Caco-2 (cell line): Measurements from ENCODE around the gene PDE4D. TPM values are rescaled to one million over a fixed set of nuclear protein-coding genes. Genes with fewer than 3 reads are reported as not detected.

Source experiments
- BruUV-seq: library from RNA; stranded (reverse); fragments of 400-500 nt; replicated peaks from 2 replicates; lab custom pipeline; 2021; lab: Mats Ljungman, UMichigan
- CTCF ChIA-PET: fragments of 300-600 bp; sonication (Branson Sonifier 250); formaldehyde crosslinking; loops from one replicate; lab custom pipeline; 2022; ENCODE audit warnings: antibody characterized with exemption; lab: Charles Lee
- POLR2A ChIA-PET: fragments of 300-600 bp; sonication (Branson Sonifier 250); formaldehyde crosslinking; loops from one replicate; lab custom pipeline; 2022; ENCODE audit warnings: antibody characterized with exemption; lab: Charles Lee
- DNase-seq, 2 experiments: peaks; one replicate each; pipeline versions ENCODE4 v3.0.0 to v3.0.0-alpha.2; 2020 to 2022
- H3K27me3 ChIP-seq: replicated peaks from 2 replicates; pipeline ENCODE4 v1.6.0; 2011; ENCODE audit warnings: low read length; ENCODE audit not compliant: control insufficient read depth, insufficient read depth
- H3K36me3 ChIP-seq: 2 replicates; pipeline ENCODE4 v1.5.1; 2011; ENCODE audit warnings: low read length; ENCODE audit not compliant: control insufficient read depth, insufficient read depth
- H3K4me1 ChIP-seq: fragments of 250-450 bp; sonication (Bioruptor Pico); 2 replicates; pipeline ENCODE4 v1.5.1; 2020; ENCODE audit warnings: mild to moderate bottlenecking
- H3K4me3 ChIP-seq: 2 replicates; pipeline ENCODE4 v1.5.1; 2011; ENCODE audit warnings: low read depth, mild to moderate bottlenecking, control low read depth, low read length
- H3K9me3 ChIP-seq: fragments of 250-450 bp; sonication (Bioruptor Pico); 2 replicates; pipeline ENCODE4 v1.5.1; 2020; ENCODE audit warnings: mild to moderate bottlenecking, moderate library complexity
- H3K27ac Mint-ChIP-seq: one replicate; pipeline ENCODE4 v1.8.0; 2022; ENCODE audit warnings: mixed read lengths; ENCODE audit not compliant: unreplicated experiment
- H3K27me3 Mint-ChIP-seq: one replicate; pipeline ENCODE4 v1.8.0; 2022; ENCODE audit warnings: mixed read lengths; ENCODE audit not compliant: insufficient read depth, unreplicated experiment
- H3K36me3 Mint-ChIP-seq: one replicate; pipeline ENCODE4 v1.8.0; 2022; ENCODE audit warnings: mild to moderate bottlenecking, mixed read lengths; ENCODE audit not compliant: insufficient read depth, unreplicated experiment
- H3K4me1 Mint-ChIP-seq: one replicate; pipeline ENCODE4 v1.8.0; 2022; ENCODE audit warnings: low read depth, mixed read lengths; ENCODE audit not compliant: unreplicated experiment
- H3K4me3 Mint-ChIP-seq: one replicate; pipeline ENCODE4 v1.8.0; 2022; ENCODE audit warnings: mild to moderate bottlenecking, moderate library complexity, mixed read lengths; ENCODE audit not compliant: unreplicated experiment
- H3K9me3 Mint-ChIP-seq: one replicate; pipeline ENCODE4 v1.8.0; 2022; ENCODE audit warnings: mixed read lengths; ENCODE audit not compliant: unreplicated experiment
- CTCF ChIP-seq, 2 experiments: fragments of 200-600 bp in 1 of 2; IDR thresholded peaks; 1 replicate in 1 of 2; 2 replicates in 1 of 2; pipeline versions ENCODE4 v1.5.1 to v1.8.0; 2011 to 2022; ENCODE audit warnings: antibody characterized with exemption in 1 of 2, control low read depth in 1 of 2, inconsistent platforms in 1 of 2, low read depth in 1 of 2, low read length in 1 of 2, mild to moderate bottlenecking in 1 of 2, moderate library complexity in 1 of 2; ENCODE audit not compliant: insufficient read depth in 1 of 2, severe bottlenecking in 1 of 2, unreplicated experiment in 1 of 2
- intact Hi-C: fragments of 100-400 bp; cut with micrococcal nuclease; formaldehyde crosslinking; loops from one replicate; pipeline ENCODE4 v1.10.0; 2022; ENCODE audit not compliant: unreplicated experiment
- total RNA-seq: library from RNA; stranded (reverse); gene quantifications from 2 replicates; pipeline ENCODE4 v1.2.3, GENCODE V29; 2022

Gene PDE4D
- total RNA-seq, 1 experiment from 2014 or later, result 89.8 TPM

- H3K36me3 ChIP-seq, result no peaks in the 10 kb centered on the region
- TF ChIP-seq CTCF (IDR thresholded peaks at IDR 0.05; ENCODE audit: insufficient read depth in 1 of 2, low read depth in 1 of 2, low read length in 1 of 2, severe bottlenecking in 1 of 2, unreplicated experiment in 1 of 2), result no peak
- no peak overlapping the region for H3K4me3 ChIP-seq
- intact Hi-C loops, result no loop called here
- no peaks in the 10 kb centered on the region for H3K9me3 ChIP-seq
- no peaks in the 10 kb centered on the region for H3K27me3 ChIP-seq
- no TSS peak for BruUV-seq
- POLR2A ChIA-PET, result no interaction called here
- Mint-ChIP-seq H3K4me1 (peaks cover 44% of the 10 kb centered on the region), H3K36me3 (peaks cover 5% of the 10 kb centered on the region), H3K9me3 (no peaks in the 10 kb centered on the region), H3K4me3 (peak overlapping the region; percentile 61), H3K27me3 (no peaks in the 10 kb centered on the region), H3K27ac (peak overlapping the region; percentile 78)
- CTCF ChIA-PET, result no interaction called here
- DNase-seq, result no peak
- H3K4me1 ChIP-seq, result peaks cover 43% of the 10 kb centered on the region
Observed at GRCh38 chr5:59117320-59117719, 776.2 kb downstream of the PDE4D start.

GRCh38 chr5:59116231-59116865, 777.2 kb downstream of the PDE4D start:
- H3K4me3 ChIP-seq, result no peak overlapping the region
- peaks cover 49% of the 10 kb centered on the region for H3K4me1 ChIP-seq
- ChIA-PET CTCF (interaction anchor here (0.9 kb wide), 1 partner anchor 82 kb away, joined by 3 read pairs; no protein-coding TSS in a partner anchor), POLR2A (no interaction called here)
- no peaks in the 10 kb centered on the region for H3K36me3 ChIP-seq
- Mint-ChIP-seq H3K4me1 (peaks cover 48% of the 10 kb centered on the region), H3K36me3 (peaks cover 5% of the 10 kb centered on the region), H3K9me3 (no peaks in the 10 kb centered on the region), H3K27ac (peak overlapping the region; percentile 78), H3K4me3 (peak overlapping the region; percentile 61), H3K27me3 (no peaks in the 10 kb centered on the region)
- intact Hi-C loops, result no loop called here
- no TSS peak for BruUV-seq
- no peaks in the 10 kb centered on the region for H3K27me3 ChIP-seq
- TF ChIP-seq CTCF (IDR thresholded peaks at IDR 0.05; ENCODE audit: insufficient read depth in 1 of 2, low read depth in 1 of 2, low read length in 1 of 2, severe bottlenecking in 1 of 2, unreplicated experiment in 1 of 2), result no peak
- DNase-seq, result peak; percentile 42 to 62
- H3K9me3 ChIP-seq, result no peaks in the 10 kb centered on the region

GRCh38 chr5:59115345-59115744, 778.2 kb downstream of the PDE4D start:
- Mint-ChIP-seq H3K27me3 (no peaks in the 10 kb centered on the region), H3K4me1 (peaks cover 39% of the 10 kb centered on the region), H3K9me3 (no peaks in the 10 kb centered on the region), H3K36me3 (peaks cover 5% of the 10 kb centered on the region), H3K27ac (no peak overlapping the region), H3K4me3 (no peak overlapping the region)
- TF ChIP-seq CTCF (IDR thresholded peaks at IDR 0.05; ENCODE audit: insufficient read depth in 1 of 2, low read depth in 1 of 2, low read length in 1 of 2, severe bottlenecking in 1 of 2, unreplicated experiment in 1 of 2), result no peak
- Histone ChIP-seq H3K27me3 (no peaks in the 10 kb centered on the region), H3K4me1 (peaks cover 54% of the 10 kb centered on the region), H3K9me3 (no peaks in the 10 kb centered on the region), H3K36me3 (no peaks in the 10 kb centered on the region), H3K4me3 (no peak overlapping the region)
- intact Hi-C loops, result no loop called here
- ChIA-PET POLR2A (no interaction called here), CTCF (interaction anchor here (0.6 kb wide), 1 partner anchor 139 kb away, joined by 4 read pairs; no protein-coding TSS in a partner anchor)
- no peak for DNase-seq
- BruUV-seq, result no TSS peak
